ENCODE results near the gene B4GALNT2.

Gene B4GALNT2

GRCh38 chr17:49213847-49214246 lies 81.3 kb downstream of the B4GALNT2 start:
- no peak for TF ChIP-seq GATA3 (IDR thresholded peaks at IDR 0.05; ENCODE audit: low read depth, low read length)
- TF ChIP-seq GATA2 (IDR thresholded peaks at IDR 0.05; ENCODE audit: low read depth, low read length): no peak

DNA sequence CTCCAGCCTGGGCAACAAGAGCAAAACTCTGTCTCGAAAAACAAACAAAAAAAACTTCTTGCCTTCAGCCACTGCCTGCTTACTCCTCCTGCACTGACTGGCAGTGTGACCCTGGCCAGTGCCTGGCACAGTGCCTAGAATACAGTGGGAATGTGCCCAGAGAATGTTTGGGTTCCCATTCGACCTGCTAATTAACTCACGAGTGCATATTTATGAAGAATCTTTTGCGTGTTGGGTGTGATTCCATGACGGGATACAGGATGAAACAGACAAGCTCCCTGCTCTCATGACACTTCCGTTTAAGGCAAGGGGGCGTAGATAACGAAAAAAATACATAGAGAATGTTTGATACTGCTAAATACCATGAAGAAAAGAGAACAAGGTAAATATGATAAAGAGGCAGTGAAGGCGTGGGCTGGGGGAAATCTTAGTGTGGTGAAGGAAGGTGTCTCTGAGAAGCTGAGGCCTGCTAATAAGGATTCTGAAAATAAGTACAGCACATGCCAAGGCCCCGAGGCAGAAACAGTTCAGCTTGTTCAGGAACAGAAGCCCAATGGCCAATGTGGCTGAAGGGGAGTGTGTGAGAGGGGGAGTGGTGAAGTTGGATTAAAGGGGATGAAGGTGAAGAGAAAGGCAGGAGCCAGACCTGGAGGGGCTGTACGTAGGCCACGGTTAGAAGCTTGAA lies 82.2 kb downstream of the B4GALNT2 start:
- no peak for TF ChIP-seq GATA3 (IDR thresholded peaks at IDR 0.05; ENCODE audit: low read depth, low read length)
- TF ChIP-seq GATA2 (IDR thresholded peaks at IDR 0.05; ENCODE audit: low read depth, low read length): no peak

DNA sequence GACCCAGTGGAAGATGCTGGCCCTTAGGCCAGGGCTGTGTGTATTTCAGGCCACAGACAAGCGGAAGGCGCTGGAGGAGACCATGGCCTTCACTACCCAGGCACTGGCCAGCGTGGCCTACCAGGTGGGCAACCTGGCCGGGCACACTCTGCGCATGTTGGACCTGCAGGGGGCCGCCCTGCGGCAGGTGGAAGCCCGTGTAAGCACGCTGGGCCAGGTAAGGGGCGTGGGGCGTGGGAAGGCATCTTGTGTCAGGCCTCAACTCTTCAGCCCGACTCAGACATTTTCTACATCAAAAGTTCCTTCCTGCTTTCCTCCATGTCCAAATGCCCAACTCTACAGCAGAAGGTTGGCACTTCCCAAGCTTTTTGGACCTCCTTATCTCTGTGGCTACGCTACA lies 83.9 kb downstream of the B4GALNT2 start:
- TF ChIP-seq GATA2 (IDR thresholded peaks at IDR 0.05; ENCODE audit: low read depth, low read length) (no peak), GATA3 (IDR thresholded peaks at IDR 0.05; ENCODE audit: low read depth, low read length) (no peak)

DNA sequence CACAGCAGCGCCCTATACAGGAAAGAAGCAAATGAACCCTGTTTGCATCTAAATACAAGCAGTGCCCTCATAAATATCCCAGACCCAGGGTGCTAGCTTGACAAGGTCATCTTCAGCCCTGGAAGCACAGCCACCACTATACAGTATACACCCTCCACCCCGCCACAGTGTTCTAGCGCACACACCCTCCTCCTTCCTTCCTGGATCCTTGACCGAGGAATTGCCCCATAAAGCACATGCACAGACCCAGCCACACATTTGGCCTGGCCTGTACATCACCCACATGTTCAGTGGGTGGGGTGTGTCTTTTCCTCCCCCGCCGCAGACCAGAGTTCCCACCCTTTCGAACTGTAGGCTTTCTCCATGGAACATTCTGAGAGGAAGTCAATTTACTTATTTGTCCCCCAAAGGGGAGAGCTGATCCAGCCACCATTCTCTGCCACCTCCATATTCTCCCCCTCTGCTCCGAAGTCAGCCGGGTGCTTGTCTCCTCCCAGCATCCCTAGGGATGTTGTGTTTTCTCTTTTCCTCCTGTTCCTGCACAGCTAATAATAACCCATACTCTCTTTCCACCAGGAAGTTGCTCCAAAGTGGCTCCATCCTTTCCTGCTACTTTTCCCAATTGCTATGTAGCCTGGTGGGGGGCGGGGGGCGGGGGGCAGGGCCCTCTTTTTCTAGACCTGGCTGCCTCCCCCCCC lies 84.5 kb downstream of the B4GALNT2 start:
- TF ChIP-seq GATA2 (IDR thresholded peaks at IDR 0.05; ENCODE audit: low read depth, low read length): no peak
- TF ChIP-seq GATA3 (IDR thresholded peaks at IDR 0.05; ENCODE audit: low read depth, low read length): no peak

DNA sequence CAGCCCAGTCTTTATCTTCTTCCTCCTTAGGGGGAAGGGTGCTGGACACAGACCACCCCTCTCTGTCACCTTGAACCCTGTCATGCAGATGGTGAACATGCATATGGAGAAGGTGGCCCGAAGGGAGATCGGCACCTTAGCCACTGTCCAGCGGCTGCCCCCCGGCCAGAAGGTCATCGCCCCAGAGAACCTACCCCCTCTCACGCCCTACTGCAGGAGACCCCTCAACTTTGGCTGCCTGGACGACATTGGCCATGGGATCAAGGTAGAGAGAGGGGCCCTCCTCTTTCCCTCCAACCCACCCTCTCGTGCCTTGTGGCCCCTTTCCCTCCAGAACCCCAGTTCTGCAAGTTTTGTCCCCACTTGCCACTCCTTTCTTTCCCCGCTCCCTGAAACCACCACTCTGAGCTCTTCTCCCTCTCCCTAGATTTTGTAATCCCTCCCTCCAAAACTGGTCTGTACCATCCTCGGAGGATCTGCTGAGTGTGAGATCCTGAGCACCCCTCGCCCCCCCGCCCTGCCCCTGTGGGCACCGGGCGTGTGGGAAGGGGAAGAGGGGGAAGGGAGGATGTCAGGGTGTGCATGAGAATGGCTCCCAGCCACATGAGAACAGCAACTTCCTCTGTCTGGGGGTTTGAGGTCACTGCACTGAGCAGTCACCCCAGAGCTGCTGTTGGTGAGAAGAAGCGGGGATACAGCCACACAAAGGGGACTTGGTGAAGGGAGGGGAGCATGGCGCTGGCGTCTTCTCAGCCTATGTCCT lies 85.3 kb downstream of the B4GALNT2 start:
- no peak for TF ChIP-seq GATA3 (IDR thresholded peaks at IDR 0.05; ENCODE audit: low read depth, low read length)

DNA sequence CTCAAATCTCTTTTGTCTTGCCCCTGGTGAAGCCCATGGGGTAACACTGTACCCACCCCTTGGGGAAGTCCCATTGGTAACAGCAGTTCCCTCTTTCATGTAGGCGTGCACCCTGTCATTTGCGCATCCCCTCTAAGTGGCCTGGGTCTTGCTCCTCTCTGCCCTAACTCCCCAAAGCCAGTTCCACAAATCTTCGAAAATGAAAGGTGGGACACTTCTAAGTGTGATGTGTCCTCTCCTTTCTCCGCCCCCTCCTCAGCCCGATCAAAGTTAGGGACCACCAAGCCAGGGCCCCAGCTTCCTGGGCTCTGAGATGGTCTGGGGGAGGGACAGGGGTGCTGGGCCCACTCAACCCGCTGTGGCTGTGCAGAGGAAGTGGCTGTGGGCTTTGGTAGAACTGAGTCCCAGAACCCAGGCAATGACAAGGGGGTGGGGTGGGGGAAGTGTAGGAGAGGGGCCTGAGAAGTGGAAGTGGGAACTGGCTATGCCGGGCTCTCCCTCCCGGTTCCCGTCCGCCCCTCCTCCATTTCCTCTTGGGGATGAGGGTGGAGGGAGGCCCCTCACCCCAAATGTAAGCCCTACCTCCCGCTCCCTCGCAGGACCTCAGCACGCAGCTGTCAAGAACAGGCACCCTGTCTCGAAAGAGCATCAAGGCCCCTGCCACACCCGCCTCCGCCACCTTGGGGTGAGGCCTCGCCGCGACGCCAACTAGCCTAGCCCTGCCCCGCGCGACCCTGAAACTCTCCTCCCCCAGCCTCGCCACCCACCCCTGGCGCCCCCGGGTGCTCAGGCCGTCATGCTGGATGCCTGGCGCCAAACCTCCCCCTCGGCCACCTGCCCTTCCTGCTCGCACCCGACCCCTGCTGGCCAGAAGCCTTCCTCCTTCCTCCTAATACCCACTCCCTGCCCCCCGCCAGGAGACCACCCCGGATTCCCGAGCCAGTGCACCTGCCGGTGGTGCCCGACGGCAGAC lies 86.7 kb downstream of the B4GALNT2 start:
- TF ChIP-seq GATA3 (IDR thresholded peaks at IDR 0.05; ENCODE audit: low read depth, low read length): no peak
- no peak for TF ChIP-seq GATA2 (IDR thresholded peaks at IDR 0.05; ENCODE audit: low read depth, low read length)

- no peak for TF ChIP-seq GATA2 (IDR thresholded peaks at IDR 0.05; ENCODE audit: low read depth, low read length)
- no peak for TF ChIP-seq GATA3 (IDR thresholded peaks at IDR 0.05; ENCODE audit: low read depth, low read length)
Observed at GRCh38 chr17:49219987-49220386, 87.4 kb downstream of the B4GALNT2 start.

DNA sequence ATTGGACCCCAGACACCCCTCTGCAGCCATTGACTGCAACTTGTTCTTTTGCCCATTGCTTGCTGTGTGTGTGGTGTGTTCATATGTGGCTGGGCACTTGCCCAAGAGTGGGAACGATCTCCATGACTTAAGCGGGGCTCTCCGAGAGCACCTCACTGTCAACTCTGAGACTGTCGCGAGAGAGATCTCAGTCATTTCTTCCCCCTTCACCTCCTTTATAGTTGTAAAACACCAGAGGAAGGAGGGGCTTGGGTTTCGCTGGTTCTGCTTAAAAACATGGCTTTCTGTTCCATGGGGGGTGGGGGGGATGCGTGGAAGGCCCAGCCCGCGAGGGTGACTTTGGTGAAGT lies 90.6 kb downstream of the B4GALNT2 start:
- TF ChIP-seq GATA3 (IDR thresholded peaks at IDR 0.05; ENCODE audit: low read depth, low read length) (no peak), GATA2 (IDR thresholded peaks at IDR 0.05; ENCODE audit: low read depth, low read length) (no peak)

DNA sequence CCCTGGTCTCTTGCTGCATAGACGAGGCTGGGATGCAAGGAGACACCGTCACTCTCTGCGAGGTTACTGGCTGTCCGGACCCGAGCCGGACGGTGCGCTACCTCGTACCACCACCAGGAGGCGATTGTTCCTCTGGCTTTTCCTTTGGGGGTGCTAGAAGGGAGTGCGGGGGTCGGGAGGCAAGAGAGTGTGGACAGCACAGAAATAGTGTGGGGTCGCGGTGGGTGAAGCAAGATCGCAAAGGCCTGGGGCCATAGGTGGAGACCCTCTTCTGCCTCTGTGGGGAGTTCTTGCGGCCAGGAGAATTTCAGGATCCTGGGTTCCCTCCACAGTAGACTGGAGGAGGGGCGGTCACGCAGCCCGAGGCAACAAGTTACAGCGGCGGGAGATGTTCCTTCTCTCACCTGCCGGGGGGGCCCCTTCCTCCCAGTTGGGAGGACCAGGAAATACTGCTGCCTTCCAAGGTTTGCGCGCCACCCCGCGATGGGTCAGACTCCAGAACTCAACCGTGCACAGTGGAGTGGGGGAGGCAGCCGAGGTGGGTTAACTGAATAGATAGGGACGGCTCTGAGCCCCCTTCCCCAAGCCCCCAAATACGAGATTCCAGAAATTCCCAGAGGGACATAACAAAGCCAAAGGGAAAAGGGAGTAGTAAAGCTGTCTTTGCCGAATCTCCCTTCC lies 91.1 kb downstream of the B4GALNT2 start:
- TF ChIP-seq GATA2 (IDR thresholded peaks at IDR 0.05; ENCODE audit: low read depth, low read length) (no peak), GATA3 (IDR thresholded peaks at IDR 0.05; ENCODE audit: low read depth, low read length) (no peak)

- TF ChIP-seq GATA3 (IDR thresholded peaks at IDR 0.05; ENCODE audit: low read depth, low read length): no peak
- TF ChIP-seq GATA2 (IDR thresholded peaks at IDR 0.05; ENCODE audit: low read depth, low read length): no peak
Observed at GRCh38 chr17:49224198-49224996, 91.8 kb downstream of the B4GALNT2 start.

DNA sequence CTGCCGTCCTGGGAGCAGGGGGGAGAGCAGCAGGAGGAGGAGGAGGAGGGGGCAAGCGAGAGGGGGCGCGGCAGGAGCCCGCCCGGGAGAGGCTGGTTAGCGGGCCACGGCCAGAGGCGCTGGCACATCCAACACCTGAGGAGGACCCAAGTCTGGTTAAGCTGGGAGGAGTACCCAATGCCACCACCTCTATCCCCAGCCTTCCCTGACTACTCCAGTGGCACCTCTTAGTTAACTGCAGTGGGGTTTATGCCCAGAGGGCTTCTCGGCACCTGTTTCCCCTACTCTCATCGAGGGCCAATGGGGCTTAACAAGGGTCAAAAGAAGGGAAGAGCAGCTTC lies 92.4 kb downstream of the B4GALNT2 start:
- TF ChIP-seq GATA2 (IDR thresholded peaks at IDR 0.05; ENCODE audit: low read depth, low read length): no peak

DNA sequence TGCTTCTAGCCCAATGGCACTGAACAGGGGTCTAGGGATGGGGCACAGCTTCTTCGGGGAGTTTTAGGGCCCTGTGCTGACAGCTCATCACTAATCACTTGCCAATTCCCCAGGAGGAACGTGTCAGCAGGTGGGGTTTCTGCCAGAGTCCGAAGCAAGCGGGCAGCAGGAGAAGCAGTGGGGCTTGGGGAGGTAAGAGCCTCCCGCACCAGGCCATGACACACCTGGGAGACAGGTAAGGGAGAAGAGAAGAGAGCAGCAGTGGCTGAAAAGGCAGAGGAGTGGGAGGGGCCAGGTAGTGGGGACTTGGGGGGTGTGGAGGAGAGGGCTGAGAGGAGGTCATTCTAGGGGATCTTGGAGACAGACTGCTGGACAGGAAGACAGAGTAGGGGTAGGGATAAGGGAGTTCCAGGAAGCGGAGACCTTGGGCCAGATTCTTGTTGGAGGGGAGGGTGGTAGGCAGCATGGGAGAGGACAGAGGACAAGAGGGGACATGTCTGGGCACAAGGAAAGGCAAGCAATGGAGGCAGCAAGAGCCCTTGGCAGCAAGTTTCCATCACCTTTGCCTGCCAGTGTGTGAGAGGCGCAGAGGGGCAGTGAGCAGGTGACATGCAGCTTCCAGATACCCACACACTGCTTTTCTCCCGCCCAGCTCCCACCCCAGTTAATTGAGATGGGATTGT lies 93.1 kb downstream of the B4GALNT2 start:
- TF ChIP-seq GATA2 (IDR thresholded peaks at IDR 0.05; ENCODE audit: low read depth, low read length) (no peak), GATA3 (IDR thresholded peaks at IDR 0.05; ENCODE audit: low read depth, low read length) (no peak)
